Stomach (tissue), 9 donors: Measurements from ENCODE around the gene CTDP1. TPM values are rescaled to one million over a fixed set of nuclear protein-coding genes. Genes with fewer than 3 reads are reported as not detected.

Source experiments
- DNase-seq, 2 donors: peaks; one replicate each; pipeline versions ENCODE4 v3.0.0 to v3.0.0-alpha.2; 2013 to 2019
- H3K27ac ChIP-seq, 5 donors: fragments of 200-600 bp in 4 of 5; sonication (generic) in 4 of 5; one replicate each; pipeline ENCODE4 v1.5.1; 2013 to 2019; ENCODE audit warnings: mild to moderate bottlenecking in 1 of 5, moderate library complexity in 1 of 5
- H3K27me3 ChIP-seq, 3 donors: fragments of 200-600 bp; sonication (generic); one replicate each; pipeline ENCODE4 v1.5.1; 2017 to 2019; ENCODE audit warnings: mixed run types in 1 of 3
- H3K36me3 ChIP-seq, 4 donors: fragments of 200-600 bp; sonication (generic); 1 replicate in 3 of 4; 2 replicates in 1 of 4; pipeline ENCODE4 v1.5.1; 2016 to 2019
- H3K4me1 ChIP-seq, 4 donors: fragments of 200-600 bp; sonication (generic); one replicate each; pipeline ENCODE4 v1.5.1; 2016 to 2019
- H3K4me3 ChIP-seq, 4 donors: fragments of 200-600 bp; sonication (generic) in 3 of 4; one replicate each; pipeline ENCODE4 v1.5.1; 2016 to 2019; ENCODE audit warnings: mild to moderate bottlenecking in 1 of 4
- H3K9me3 ChIP-seq, 4 donors: fragments of 200-600 bp; sonication (generic); one replicate each; pipeline ENCODE4 v1.5.1; 2016 to 2019
- EP300 ChIP-seq: sonication (generic); formaldehyde crosslinking; IDR thresholded peaks from one replicate; pipeline ENCODE4 v1.6.1; 2017; ENCODE audit warnings: antibody characterized with exemption
- POLR2A ChIP-seq, 4 donors: fragments of 450-650 bp; IDR thresholded peaks; one replicate each; pipeline ENCODE4 v1.6.1; 2016; ENCODE audit warnings: antibody characterized with exemption in 4 of 4, control low read depth in 2 of 4, mild to moderate bottlenecking in 1 of 4, moderate library complexity in 1 of 4
- POLR2AphosphoS5 ChIP-seq, 3 donors: sonication (generic); formaldehyde crosslinking; IDR thresholded peaks; one replicate each; pipeline ENCODE4 v1.6.1; 2016; ENCODE audit warnings: antibody characterized with exemption in 3 of 3
- WGBS, 5 donors: extraction: QIAGEN DNeasy Blood & Tissue Kit in 3 of 5; methylation state at CpG; one replicate each; pipeline versions ENCODE4 v1.1.5 to v1.1.7; 2013 to 2018; 5-methylcytosine and 5-hydroxymethylcytosine counted together
- intact Hi-C: fragments of 100-400 bp; cut with DNase I; formaldehyde crosslinking; loops from one replicate; pipeline ENCODE4 v1.15.1; 2023; ENCODE audit warnings: low total_unique reads
- polyA plus RNA-seq, 3 donors: library from polyadenylated mRNA; stranded (reverse); fragments of 200-250 nt; gene quantifications; one replicate each; pipeline ENCODE4 v1.2.3, GENCODE V29; 2013
- total RNA-seq, 5 donors: library from RNA; depleted of rRNA; stranded (reverse); fragments of >200 nt; gene quantifications; one replicate each; pipeline versions ENCODE4 v1.1.0 to v1.2.3, GENCODE V29; 2014 to 2016
- TF ChIP-seq, protein P1 (sequence below), 7 experiments: fragments of 450-650 bp in 4 of 7; fragments of 200-600 bp in 3 of 7; sonication (generic) in 3 of 7; IDR thresholded peaks; one replicate each; pipeline ENCODE4 v1.5.1; 2016 to 2019; ENCODE audit warnings: antibody characterized with exemption in 7 of 7, control low read depth in 2 of 7, mild to moderate bottlenecking in 1 of 7
- donor health status: healthy with polysubstance abuse.
- donor health status: Bipolar disorder and iron deficiency.
- donor health status: healthy.

CTDP1 gene
- total and polyA plus RNA-seq, 8 donors: 7.6 to 50.7 (median 16.8) TPM

DNA sequence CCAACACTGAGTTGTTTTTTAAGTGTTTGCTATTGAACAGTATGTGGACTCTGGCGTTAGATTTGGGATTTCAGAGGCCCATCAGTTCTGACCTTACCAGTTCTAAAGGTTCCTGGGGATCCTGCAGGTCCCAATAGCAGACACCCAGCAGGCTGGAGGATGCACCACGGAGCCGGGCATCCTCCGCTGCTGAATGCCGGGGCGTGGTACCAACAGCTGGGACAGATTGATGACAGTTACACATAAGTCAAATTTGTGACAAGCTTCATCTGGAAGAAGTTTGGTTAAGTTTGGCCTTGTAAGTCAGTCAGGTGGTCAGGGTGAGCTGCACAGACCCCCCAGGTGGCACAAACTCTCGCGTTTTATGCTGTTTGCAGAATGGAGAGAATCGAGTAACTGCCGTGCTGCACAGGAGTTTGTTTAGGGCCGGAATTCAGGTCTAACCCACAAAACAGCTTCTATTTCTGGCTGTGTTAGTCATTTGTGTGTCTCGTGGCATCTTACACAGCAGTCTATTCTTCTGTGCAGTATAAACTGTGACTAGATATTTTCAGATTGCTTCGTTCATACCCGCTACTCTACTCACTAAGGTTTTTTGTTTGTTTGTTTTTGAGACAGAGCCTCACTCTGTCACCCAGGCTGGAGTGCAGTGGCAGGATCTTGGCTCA, 19.2 kb downstream of the CTDP1 start:
- Histone ChIP-seq H3K4me1 (no peaks in the 10 kb centered on the region), H3K9me3 (no peaks in the 10 kb centered on the region), H3K27ac (no peak overlapping the region), H3K36me3 (peaks cover 50 to 83% (median 75%) of the 10 kb centered on the region in 4 donors), H3K4me3 (no peak overlapping the region), H3K27me3 (no peaks in the 10 kb centered on the region)
- intact Hi-C loops: no loop called here
- TF ChIP-seq POLR2AphosphoS5 (IDR thresholded peaks at IDR 0.05): no peak
- no peak for TF ChIP-seq EP300
- TF ChIP-seq POLR2A (IDR thresholded peaks at IDR 0.05): no peak
- TF ChIP-seq, protein P1, sequence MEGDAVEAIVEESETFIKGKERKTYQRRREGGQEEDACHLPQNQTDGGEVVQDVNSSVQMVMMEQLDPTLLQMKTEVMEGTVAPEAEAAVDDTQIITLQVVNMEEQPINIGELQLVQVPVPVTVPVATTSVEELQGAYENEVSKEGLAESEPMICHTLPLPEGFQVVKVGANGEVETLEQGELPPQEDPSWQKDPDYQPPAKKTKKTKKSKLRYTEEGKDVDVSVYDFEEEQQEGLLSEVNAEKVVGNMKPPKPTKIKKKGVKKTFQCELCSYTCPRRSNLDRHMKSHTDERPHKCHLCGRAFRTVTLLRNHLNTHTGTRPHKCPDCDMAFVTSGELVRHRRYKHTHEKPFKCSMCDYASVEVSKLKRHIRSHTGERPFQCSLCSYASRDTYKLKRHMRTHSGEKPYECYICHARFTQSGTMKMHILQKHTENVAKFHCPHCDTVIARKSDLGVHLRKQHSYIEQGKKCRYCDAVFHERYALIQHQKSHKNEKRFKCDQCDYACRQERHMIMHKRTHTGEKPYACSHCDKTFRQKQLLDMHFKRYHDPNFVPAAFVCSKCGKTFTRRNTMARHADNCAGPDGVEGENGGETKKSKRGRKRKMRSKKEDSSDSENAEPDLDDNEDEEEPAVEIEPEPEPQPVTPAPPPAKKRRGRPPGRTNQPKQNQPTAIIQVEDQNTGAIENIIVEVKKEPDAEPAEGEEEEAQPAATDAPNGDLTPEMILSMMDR (IDR thresholded peaks at IDR 0.05): no peak
- DNase-seq: no peak
- 90 to 96% (median 94%) methylated on average over 14 of the region's 14 CpGs for WGBS, 5 donors

DNA sequence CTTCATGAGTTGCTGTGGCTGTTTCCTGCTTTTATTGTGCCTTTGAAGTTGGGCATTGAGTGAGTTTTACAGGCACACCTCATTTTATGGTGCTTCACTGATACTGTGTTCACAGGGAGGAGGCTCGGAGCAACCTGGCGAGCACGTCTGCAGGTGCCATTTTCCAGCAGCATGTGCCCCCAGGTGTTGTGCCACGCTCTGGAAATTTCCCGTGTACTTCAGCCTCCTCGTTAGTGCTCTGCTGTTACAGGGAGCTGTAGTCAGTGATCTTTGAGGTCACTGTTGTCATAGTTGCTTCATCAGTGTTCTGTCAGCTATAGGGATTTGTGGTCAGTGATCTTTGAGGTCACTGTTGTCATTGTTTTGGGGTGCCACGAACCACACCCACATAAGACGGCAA, 20.1 kb downstream of the CTDP1 start:
- DNase-seq: no peak
- TF ChIP-seq, protein P1 (IDR thresholded peaks at IDR 0.05): no peak
- TF ChIP-seq EP300 (no peak), POLR2A (IDR thresholded peaks at IDR 0.05) (no peak), POLR2AphosphoS5 (IDR thresholded peaks at IDR 0.05) (no peak)
- Histone ChIP-seq H3K36me3 (peaks cover 53 to 91% (median 83%) of the 10 kb centered on the region in 4 donors), H3K4me3 (no peak overlapping the region), H3K27ac (no peak overlapping the region), H3K27me3 (no peaks in the 10 kb centered on the region), H3K9me3 (no peaks in the 10 kb centered on the region), H3K4me1 (no peaks in the 10 kb centered on the region)
- intact Hi-C loops: no loop called here
- 85 to 97% (median 94%) methylated on average over 8 of the region's 8 CpGs for WGBS, 5 donors

DNA sequence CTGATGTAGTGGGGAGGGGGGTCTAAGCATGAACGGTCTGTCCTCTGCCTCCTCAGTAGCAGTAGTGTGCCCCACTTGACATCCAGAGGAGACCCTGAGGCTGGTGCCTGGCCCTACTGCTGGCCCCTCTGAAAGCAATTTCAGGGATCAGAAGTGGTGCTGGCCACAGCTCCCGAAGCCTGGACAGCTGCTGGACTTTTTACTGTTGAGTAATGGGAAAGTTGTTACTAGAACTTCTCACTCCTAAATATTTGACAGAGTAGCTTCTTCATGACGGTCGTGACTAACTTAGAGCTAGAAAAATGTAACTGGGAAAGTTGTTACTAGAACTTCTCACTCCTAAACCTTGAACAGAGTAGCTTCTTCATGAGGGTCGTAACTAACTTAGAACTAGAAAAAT, 23.3 kb downstream of the CTDP1 start:
- no peak overlapping the region for H3K4me3 ChIP-seq
- no peaks in the 10 kb centered on the region for H3K9me3 ChIP-seq
- DNase-seq: no peak
- H3K36me3 ChIP-seq: peaks cover 51 to 95% (median 87%) of the 10 kb centered on the region in 4 donors
- 90 to 97% (median 96%) methylated on average over 5 of the region's 5 CpGs for WGBS, 5 donors
- no peak overlapping the region for H3K27ac ChIP-seq
- H3K4me1 ChIP-seq: no peaks in the 10 kb centered on the region
- TF ChIP-seq EP300 (no peak), POLR2A (IDR thresholded peaks at IDR 0.05) (no peak), POLR2AphosphoS5 (IDR thresholded peaks at IDR 0.05) (no peak)
- TF ChIP-seq, protein P1 (IDR thresholded peaks at IDR 0.05): no peak
- H3K27me3 ChIP-seq: no peaks in the 10 kb centered on the region
- intact Hi-C loops: no loop called here

DNA sequence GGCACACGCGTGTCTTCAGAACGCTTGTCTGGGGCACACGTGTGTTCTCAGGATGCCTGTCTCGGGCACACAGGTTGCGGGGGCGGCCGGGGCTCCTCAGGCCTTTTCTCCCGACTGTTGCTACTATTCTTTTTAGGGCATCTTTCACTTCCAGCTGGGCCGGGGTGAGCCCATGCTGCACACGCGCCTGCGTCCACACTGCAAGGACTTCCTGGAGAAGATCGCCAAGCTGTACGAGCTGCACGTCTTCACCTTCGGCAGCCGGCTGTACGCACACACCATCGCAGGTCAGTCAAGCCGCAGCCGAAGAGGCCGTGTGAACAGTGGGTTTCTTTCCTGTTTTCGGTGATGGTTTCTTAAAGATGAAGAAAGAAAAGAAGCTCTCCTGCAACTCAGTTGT, 25.0 kb downstream of the CTDP1 start:
- intact Hi-C loops: no loop called here

More for the DNA sequence above, 25.0 kb downstream of the CTDP1 start:
- TF ChIP-seq, protein P1 (IDR thresholded peaks at IDR 0.05): no peak
- TF ChIP-seq POLR2AphosphoS5 (IDR thresholded peaks at IDR 0.05): no peak
- no peak for TF ChIP-seq EP300
- no peak for TF ChIP-seq POLR2A (IDR thresholded peaks at IDR 0.05)
- no peaks in the 10 kb centered on the region for H3K27me3 ChIP-seq
- no peak overlapping the region for H3K4me3 ChIP-seq
- peaks cover 40 to 95% (median 87%) of the 10 kb centered on the region in 4 donors for H3K36me3 ChIP-seq
- no peak for DNase-seq
- WGBS, 5 donors: 97 to 98% (median 97%) methylated on average over 24 of the region's 24 CpGs
- no peaks in the 10 kb centered on the region for H3K4me1 ChIP-seq
- no peaks in the 10 kb centered on the region for H3K9me3 ChIP-seq
- no peak overlapping the region for H3K27ac ChIP-seq
